IMR-90 (cell line): ENCODE results near the gene NARF. TPM values are rescaled to one million over a fixed set of nuclear protein-coding genes. Genes with fewer than 3 reads are reported as not detected.

Experiments
- ATAC-seq: fragments of 200-7000 bp; cut with Tn5 transposase; 2 replicates; pipeline ENCODE4 v1.9.1; 2020; ENCODE audit warnings: low read depth, mild to moderate bottlenecking, moderate library complexity
- BruUV-seq: library from RNA; stranded (reverse); fragments of 400-500 nt; replicated peaks from 2 replicates; lab custom pipeline; 2021; lab: Mats Ljungman, UMichigan
- CTCF ChIA-PET: fragments of 300-600 bp; formaldehyde crosslinking; extraction: SDS; loops from one replicate; lab custom pipeline; 2021; ENCODE audit warnings: antibody characterized with exemption; lab: Yijun Ruan, JAX
- POLR2A ChIA-PET: fragments of 300-600 bp; sonication (Branson Sonifier 250); formaldehyde crosslinking; loops from one replicate; lab custom pipeline; 2022; ENCODE audit warnings: antibody characterized with exemption; ENCODE audit not compliant: unreplicated experiment; lab: Charles Lee
- DNase-seq: peaks from one replicate; pipeline ENCODE4 v3.0.0; 2013
- H2AFZ ChIP-seq: replicated peaks from 2 replicates; pipeline ENCODE3; 2013; ENCODE audit warnings: low read length, mild to moderate bottlenecking; ENCODE audit not compliant: poor library complexity
- H2AK5ac ChIP-seq: 2 replicates; pipeline ENCODE4 v1.6.1; 2013; ENCODE audit warnings: low read depth, low read length, inconsistent platforms
- H2AK9ac ChIP-seq: replicated peaks from 2 replicates; pipeline ENCODE3; 2013; ENCODE audit warnings: mild to moderate bottlenecking, low read depth, low read length, moderate library complexity; ENCODE audit not compliant: poor library complexity
- H2BK120ac ChIP-seq: 2 replicates; pipeline ENCODE4 v1.6.1; 2013; ENCODE audit warnings: low read depth, low read length, inconsistent platforms
- H2BK15ac ChIP-seq: 3 replicates; pipeline ENCODE4 v1.6.1; 2013; ENCODE audit warnings: low read depth, low read length, inconsistent platforms
- H2BK20ac ChIP-seq: 2 replicates; pipeline ENCODE4 v1.6.1; 2013; ENCODE audit warnings: low read depth, mild to moderate bottlenecking, inconsistent platforms, low read length, moderate library complexity
- H2BK5ac ChIP-seq: 2 replicates; pipeline ENCODE4 v1.6.1; 2013; ENCODE audit warnings: mild to moderate bottlenecking, low read depth, low read length, inconsistent platforms; ENCODE audit not compliant: poor library complexity, severe bottlenecking
- H3K14ac ChIP-seq: replicated peaks from 2 replicates; pipeline ENCODE4 v1.6.1; 2013; ENCODE audit warnings: low read depth, low read length, inconsistent platforms
- H3K18ac ChIP-seq: 2 replicates; pipeline ENCODE4 v1.6.1; 2013; ENCODE audit warnings: low read depth, low read length, control low read depth
- H3K23ac ChIP-seq: 2 replicates; pipeline ENCODE4 v1.6.1; 2013; ENCODE audit warnings: low read depth, low read length, inconsistent platforms
- H3K27ac ChIP-seq: 2 replicates; pipeline ENCODE4 v1.5.1; 2013; ENCODE audit warnings: mild to moderate bottlenecking, control low read depth, low read length; ENCODE audit not compliant: insufficient read depth
- H3K27me3 ChIP-seq: 2 replicates; pipeline ENCODE4 v1.6.1; 2013; ENCODE audit warnings: low read length; ENCODE audit not compliant: control insufficient read depth, insufficient read depth
- H3K36me3 ChIP-seq: 2 replicates; pipeline ENCODE4 v1.6.1; 2013; ENCODE audit warnings: low read length, mixed read lengths; ENCODE audit not compliant: control insufficient read depth, insufficient read depth
- H3K4ac ChIP-seq: 2 replicates; pipeline ENCODE4 v1.6.1; 2013; ENCODE audit warnings: low read depth, low read length, inconsistent platforms
- H3K4me1 ChIP-seq: 2 replicates; pipeline ENCODE4 v1.6.1; 2013; ENCODE audit warnings: low read length, mixed read lengths; ENCODE audit not compliant: control insufficient read depth, insufficient read depth
- H3K4me2 ChIP-seq: 2 replicates; pipeline ENCODE4 v1.6.1; 2013; ENCODE audit warnings: low read depth, mild to moderate bottlenecking, control low read depth, low read length, moderate library complexity
- H3K4me3 ChIP-seq: 2 replicates; pipeline ENCODE4 v1.5.1; 2013; ENCODE audit warnings: low read depth, mild to moderate bottlenecking, control low read depth, low read length, moderate library complexity; ENCODE audit not compliant: insufficient read depth
- H3K56ac ChIP-seq: 2 replicates; pipeline ENCODE4 v1.6.1; 2013; ENCODE audit warnings: low read length, inconsistent platforms; ENCODE audit not compliant: insufficient read depth; ENCODE audit errors: extremely low read depth
- H3K79me1 ChIP-seq, 2 experiments: 2 replicates each; pipeline ENCODE4 v1.6.1; 2013; ENCODE audit warnings: low read length in 2 of 2, inconsistent platforms in 1 of 2, low read depth in 1 of 2
- H3K9ac ChIP-seq: 2 replicates; pipeline ENCODE4 v1.6.1; 2013; ENCODE audit warnings: low read depth, low read length, control low read depth
- H3K9me1 ChIP-seq: 2 replicates; pipeline ENCODE4 v1.6.1; 2013; ENCODE audit warnings: low read length, inconsistent platforms; ENCODE audit not compliant: insufficient read depth
- H3K9me3 ChIP-seq: 2 replicates; pipeline ENCODE4 v1.6.1; 2013; ENCODE audit warnings: low read length; ENCODE audit not compliant: control insufficient read depth, insufficient read depth
- H4K20me1 ChIP-seq: 2 replicates; pipeline ENCODE4 v1.6.1; 2013; ENCODE audit warnings: low read length, inconsistent platforms; ENCODE audit not compliant: insufficient read depth
- H4K5ac ChIP-seq: 2 replicates; pipeline ENCODE4 v1.6.1; 2013; ENCODE audit warnings: mild to moderate bottlenecking, low read depth, low read length, control low read depth
- H4K8ac ChIP-seq, 2 experiments: 2 replicates each; pipeline ENCODE4 v1.6.1; 2013; ENCODE audit warnings: low read depth in 2 of 2, low read length in 2 of 2, control low read depth in 1 of 2, inconsistent platforms in 1 of 2
- H4K91ac ChIP-seq: 2 replicates; pipeline ENCODE4 v1.6.1; 2013; ENCODE audit warnings: low read depth, low read length, inconsistent platforms; ENCODE audit not compliant: insufficient read depth
- CEBPB ChIP-seq: IDR thresholded peaks from 2 replicates; pipeline ENCODE4 v1.6.1; 2012; ENCODE audit warnings: low read depth, low read length, improper control_type of control experiment
- CHD1 ChIP-seq: IDR thresholded peaks from 2 replicates; pipeline ENCODE4 v1.6.1; 2012; ENCODE audit warnings: low read depth, low read length, improper control_type of control experiment
- CTCF ChIP-seq: conservative IDR thresholded peaks from 2 replicates; pipeline ENCODE4 v1.5.1; 2012; ENCODE audit warnings: mild to moderate bottlenecking, low read depth, low read length, improper control_type of control experiment
- ELK1 ChIP-seq: fragments of 150-350 bp; IDR thresholded peaks from 2 replicates; pipeline ENCODE4 v1.6.1; 2016; ENCODE audit warnings: low read depth, mild to moderate bottlenecking, low read length, moderate library complexity, borderline replicate concordance
- FOS ChIP-seq: fragments of 150-350 bp; IDR thresholded peaks from 2 replicates; pipeline ENCODE4 v1.6.1; 2016; ENCODE audit warnings: low read depth, low read length
- NFE2L2 ChIP-seq: fragments of 150-350 bp; IDR thresholded peaks from 2 replicates; pipeline ENCODE4 v1.6.1; 2016; ENCODE audit warnings: low read depth, mild to moderate bottlenecking, low read length
- POLR2A ChIP-seq: IDR thresholded peaks from 2 replicates; pipeline ENCODE4 v1.6.1; 2012; ENCODE audit warnings: mild to moderate bottlenecking, low read depth, low read length
- RAD21 ChIP-seq: IDR thresholded peaks from 2 replicates; pipeline ENCODE4 v1.6.1; 2012; ENCODE audit warnings: low read length, improper control_type of control experiment
- RCOR1 ChIP-seq: IDR thresholded peaks from 2 replicates; pipeline ENCODE4 v1.6.1; 2012; ENCODE audit warnings: mild to moderate bottlenecking, low read length, improper control_type of control experiment; ENCODE audit not compliant: insufficient replicate concordance
- RFX5 ChIP-seq: IDR thresholded peaks from 2 replicates; pipeline ENCODE4 v1.8.0; 2012; ENCODE audit warnings: low read depth, mild to moderate bottlenecking, low read length, moderate library complexity
- USF2 ChIP-seq: fragments of 150-350 bp; IDR thresholded peaks from 2 replicates; pipeline ENCODE4 v1.6.1; 2017; ENCODE audit warnings: mild to moderate bottlenecking, antibody characterized with exemption, low read length, low read depth
- WGBS, 2 experiments: methylation state at CpG; one replicate each; pipeline versions ENCODE4 v1.1.5 to v1.1.7; 2013; ENCODE audit warnings: missing lambda C conversion rate in 2 of 2; ENCODE audit not compliant: insufficient read length in 1 of 2; ENCODE audit errors: extremely low coverage in 2 of 2; 5-methylcytosine and 5-hydroxymethylcytosine counted together
- dilution Hi-C: fragments of 300-500 bp; cut with HindIII; formaldehyde crosslinking; loops from one replicate; pipeline ENCODE4 v1.14.3; 2018; ENCODE audit warnings: low sequenced_read_pairs; ENCODE audit not compliant: unreplicated experiment
- in situ Hi-C: fragments of 300-500 bp; cut with MboI; formaldehyde crosslinking; loops from 3 replicates; pipeline ENCODE4 v1.14.3; 2019; ENCODE audit warnings: low sequenced_read_pairs, inconsistent platforms, mixed read lengths
- intact Hi-C: fragments of 100-400 bp; cut with micrococcal nuclease; formaldehyde crosslinking; loops from 2 replicates; pipeline ENCODE4 v1.10.0; 2022
- polyA plus RNA-seq, 3 experiments: library from polyadenylated mRNA; depleted of rRNA; stranded (reverse); fragments of >200 nt; gene quantifications; 2 replicates each; pipeline ENCODE4 v1.2.3, GENCODE V29; 2012; ENCODE audit warnings: low replicate concordance in 1 of 3
- total RNA-seq: library from RNA; depleted of rRNA; stranded (reverse); fragments of >200 nt; gene quantifications from 2 replicates; pipeline ENCODE4 v1.2.3, GENCODE V29; 2012

Gene NARF
- total and polyA plus RNA-seq, 2 of the 4 experiments (the other 2 are of a cell fraction) = 83.7 to 94.8 TPM

- 87% methylated on average over 16 of the region's 29 CpGs; no CpG with 5 or more reads in 1 of the 2 experiments for WGBS, 2 experiments
- H3K9me1 ChIP-seq = 0 out of 2 replicates have a peak, but pooled peaks cover 2% of the 10 kb centered on the region
- ATAC-seq (no peak), DNase-seq (no peak)
- no peak overlapping the region for H4K91ac ChIP-seq
- no TSS peak for BruUV-seq
- no peak overlapping the region for H4K8ac ChIP-seq
- no peak overlapping the region for H3K9ac ChIP-seq
- H3K9me3 ChIP-seq = no peaks in the 10 kb centered on the region
- in situ Hi-C loops = no loop called here
- no peak overlapping the region for H4K5ac ChIP-seq
- H3K23ac ChIP-seq = no peak overlapping the region
- dilution Hi-C loops = no loop called here
- no peak overlapping the region for H3K14ac ChIP-seq
- ChIA-PET POLR2A (no interaction called here), CTCF (no interaction called here)
- no peak overlapping the region for H2AK9ac ChIP-seq
- no peak overlapping the region for H2BK15ac ChIP-seq
- H2BK5ac ChIP-seq = no peak overlapping the region
- H3K79me1 ChIP-seq = peaks cover 0 to 18% of the 10 kb centered on the region in 2 experiments; a peak in 2 of 4 replicates
- no peaks in the 10 kb centered on the region for H3K27me3 ChIP-seq
- peaks cover 22% of the 10 kb centered on the region for H4K20me1 ChIP-seq
- no peak overlapping the region for H3K4ac ChIP-seq
- no peak overlapping the region for H3K4me3 ChIP-seq
- H3K56ac ChIP-seq = no peak overlapping the region
- no peak overlapping the region for H3K18ac ChIP-seq
- TF ChIP-seq CHD1 = no peak
- no peak for TF ChIP-seq FOS
- TF ChIP-seq USF2 = no peak
- TF ChIP-seq NFE2L2 = no peak
- no peak for TF ChIP-seq RAD21
- TF ChIP-seq CTCF = no peak
- no peak for TF ChIP-seq CEBPB
- TF ChIP-seq POLR2A = no peak
- TF ChIP-seq RCOR1 = no peak
- no peak for TF ChIP-seq RFX5
- no peak for TF ChIP-seq ELK1
- intact Hi-C loops = loop anchor here (5.0 kb wide), 1 partner anchor 171 kb away; no protein-coding TSS in a partner anchor
- no peak overlapping the region for H3K27ac ChIP-seq
- no peak overlapping the region for H3K4me2 ChIP-seq
- H2BK120ac ChIP-seq = no peak overlapping the region
- H3K36me3 ChIP-seq = no peaks in the 10 kb centered on the region
- peak overlapping the region; percentile 43 for H2AFZ ChIP-seq
- no peaks in the 10 kb centered on the region for H3K4me1 ChIP-seq
- no peak overlapping the region for H2AK5ac ChIP-seq
- H2BK20ac ChIP-seq = no peak overlapping the region
Measured at GRCh38 chr17:82412535-82413520, 45.7 kb upstream of the NARF start.
